HG03354 (cell line): Measurements from ENCODE around the gene MT1G.
A peak's percentile ranks its signal among the peaks of the same experiment; 100 is the strongest.
"Not testable (repeated sequence)": the region's sequence is repeated elsewhere in the genome, so short reads cannot be mapped to it uniquely, and the experiment has no call there.

Experiments
- ATAC-seq: cut with Tn5 transposase; IDR thresholded peaks from one replicate; pipeline ENCODE4 v1.9.1; 2021; ENCODE audit warnings: mild to moderate bottlenecking; ENCODE audit not compliant: unreplicated experiment, poor library complexity, severe bottlenecking

The MT1G gene

DNA sequence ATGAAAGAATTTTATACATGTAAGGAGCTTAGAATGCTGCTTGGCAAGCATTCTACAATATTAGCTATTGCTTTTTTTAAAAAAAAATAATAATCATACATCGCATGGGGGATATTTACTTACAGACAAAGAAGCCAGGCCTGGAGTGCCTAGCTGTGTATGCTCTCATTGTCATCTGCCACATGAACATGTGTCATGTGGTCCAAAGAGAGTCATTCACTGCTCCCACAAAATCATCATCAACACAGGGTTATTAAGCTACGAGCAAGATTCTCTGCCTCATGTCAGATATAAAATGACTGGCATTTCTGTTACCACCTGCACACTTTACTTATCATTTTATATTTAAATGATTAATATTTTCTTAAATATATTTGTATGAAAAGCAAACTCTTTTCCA, 44.2 kb downstream of the MT1G start:
- ATAC-seq: no peak

DNA sequence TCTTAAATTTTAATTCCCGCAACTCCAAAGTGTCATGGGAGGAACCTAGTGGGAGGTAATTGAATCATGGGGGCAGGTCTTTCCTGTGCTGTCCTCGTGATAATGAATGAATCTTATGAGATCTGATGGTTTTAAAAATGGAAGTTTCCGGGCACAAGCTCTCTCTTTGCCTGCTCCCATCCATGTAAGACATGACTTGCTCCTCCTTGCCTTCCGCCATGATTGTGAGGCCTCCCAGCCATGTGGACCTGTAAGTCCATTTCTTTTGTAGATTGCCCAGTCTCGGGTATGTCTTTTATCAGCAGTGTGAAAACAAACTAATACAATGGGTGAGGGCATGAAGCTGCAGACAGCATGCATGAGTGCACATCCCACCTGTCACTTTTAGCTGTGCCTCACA, 44.7 kb downstream of the MT1G start:
- ATAC-seq: not testable (repeated sequence)

- not testable (repeated sequence) for ATAC-seq
These were observed 46.0 kb downstream of the MT1G start for GRCh38 chr16:56621665-56622445.

DNA sequence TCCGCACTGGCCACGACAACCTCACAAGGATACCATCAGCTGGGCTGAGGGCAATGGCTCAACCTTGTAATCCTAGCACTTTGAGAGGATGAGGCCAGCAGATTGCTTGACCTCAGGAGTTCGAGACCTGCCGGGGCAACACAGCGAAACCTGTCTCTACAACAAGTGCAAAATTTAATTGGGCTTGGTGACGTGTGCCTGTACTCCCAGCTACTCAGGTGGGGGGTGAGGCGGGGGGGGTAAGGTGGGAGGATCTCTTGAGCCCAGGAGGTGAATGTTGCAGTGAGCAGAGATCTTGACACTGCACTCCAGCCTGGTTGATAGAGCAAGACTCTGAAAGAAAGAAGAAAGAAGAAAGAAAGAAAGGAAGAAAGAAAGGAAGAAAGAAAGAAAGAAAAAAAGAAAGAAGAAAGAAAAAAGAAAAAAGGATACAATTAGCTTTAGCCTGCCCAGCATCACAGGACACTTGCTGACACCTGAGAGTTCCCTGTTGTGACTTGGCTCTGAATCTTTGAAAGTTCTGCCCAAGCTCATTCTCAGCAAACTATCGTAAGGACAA, 47.4 kb downstream of the MT1G start:
- ATAC-seq: no peak

DNA sequence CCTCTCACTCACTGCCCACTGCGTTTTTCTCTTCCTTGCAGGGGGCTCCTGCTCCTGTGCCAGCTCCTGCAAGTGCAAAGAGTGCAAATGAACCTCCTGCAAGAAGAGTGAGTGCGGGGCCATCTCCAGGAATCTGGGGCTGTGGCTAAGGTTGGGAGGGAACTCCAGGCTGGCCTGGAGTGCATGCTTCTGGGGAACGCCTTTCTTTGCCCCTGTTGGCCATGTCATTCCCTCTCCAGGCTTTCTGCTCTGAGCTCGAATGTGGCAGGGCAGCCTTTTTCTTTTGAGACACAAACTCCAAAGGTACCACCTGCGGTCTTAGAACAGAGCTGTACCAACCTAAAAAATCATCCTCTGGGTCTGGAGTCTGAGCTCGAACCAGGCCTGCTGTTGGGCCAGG, 49.7 kb downstream of the MT1G start:
- no peak for ATAC-seq

DNA sequence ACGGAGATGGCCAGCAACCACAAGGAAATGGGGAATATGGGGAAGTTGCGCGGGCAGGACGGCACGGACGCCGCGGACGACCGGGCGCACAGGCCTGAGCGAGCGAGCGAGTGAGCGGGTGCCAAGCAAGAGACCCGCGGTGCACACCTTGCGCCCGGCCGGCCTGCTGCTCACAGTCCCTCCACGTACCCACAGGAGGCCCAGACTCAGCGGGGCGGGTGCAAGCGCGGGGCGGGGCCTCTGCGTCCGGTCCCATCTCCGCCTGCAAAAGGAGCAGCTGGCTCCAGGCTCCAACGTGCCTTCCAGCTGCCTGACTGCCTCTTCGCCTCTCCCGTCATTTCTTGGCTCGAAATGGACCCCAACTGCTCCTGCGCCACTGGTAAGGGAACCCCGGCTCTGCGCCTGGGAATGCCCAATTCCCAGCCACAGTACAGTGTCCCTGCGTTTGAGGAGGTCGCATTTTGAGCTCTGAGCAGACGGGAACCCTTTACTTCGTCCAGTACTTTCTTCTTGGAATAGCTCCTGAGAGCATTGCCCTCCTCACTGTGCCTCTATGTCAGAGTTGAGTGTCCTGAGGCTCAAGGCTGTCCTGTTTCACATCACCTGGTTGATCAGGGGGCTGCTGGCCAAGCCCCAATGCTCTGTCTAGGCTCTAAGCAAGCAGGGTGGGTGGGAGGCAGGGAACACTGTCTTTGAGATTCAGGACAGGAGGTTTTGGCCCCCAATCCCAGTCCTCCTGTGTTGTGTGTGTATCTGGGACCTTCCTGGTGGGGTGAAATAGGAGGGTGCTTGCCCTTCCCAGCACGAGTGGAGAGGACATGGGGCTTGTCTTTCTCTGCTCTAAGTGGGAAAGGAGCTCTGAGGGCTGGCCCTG, 50.4 kb downstream of the MT1G start:
- peak; percentile 56 for ATAC-seq
